ENCODE measurements around the gene SLC44A3. TPM values are rescaled to one million over a fixed set of nuclear protein-coding genes. Genes with fewer than 3 reads are reported as not detected.

The SLC44A3 gene
- total RNA-seq, 2 experiments from 2014 or later = not detected

DNA sequence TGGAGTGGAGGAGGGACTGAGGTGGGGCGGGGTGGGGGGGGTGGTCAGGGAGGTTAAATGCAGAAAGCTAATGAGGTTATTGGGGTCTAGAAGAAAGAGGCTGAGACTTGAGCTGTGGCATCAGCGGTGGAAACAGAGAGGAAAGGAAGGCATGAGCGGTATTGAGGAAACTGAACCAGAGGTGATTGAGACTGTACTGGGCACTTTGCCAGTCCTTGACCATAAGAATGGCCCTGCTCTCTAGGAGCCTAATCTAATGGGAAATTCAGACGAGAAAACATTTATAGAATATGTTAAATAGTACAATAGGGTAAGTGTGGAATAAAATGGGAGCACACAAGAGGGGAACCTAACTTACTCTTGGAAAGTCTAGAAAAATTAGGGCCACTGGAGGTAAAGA is 23.7 kb downstream of the SLC44A3 start:
- H3K27ac Mint-ChIP-seq = no peak overlapping the region
- ChIA-PET CTCF (interaction anchor here (1.4 to 3.9 kb wide), 2 partner anchors 10 to 200 kb away, joined by 4 to 19 read pairs; no protein-coding TSS in a partner anchor), POLR2A (no interaction called here)
- H3K4me1 Mint-ChIP-seq (ENCODE audit: low read depth) = no peaks in the 10 kb centered on the region
- no peak overlapping the region for H3K4me3 Mint-ChIP-seq
- ATAC-seq (no peak), DNase-seq (no peak)
- H3K36me3 Mint-ChIP-seq (ENCODE audit: low read depth) = no peaks in the 10 kb centered on the region
- peaks cover 17% of the 10 kb centered on the region for H3K27me3 Mint-ChIP-seq (ENCODE audit: low read depth)
- no peaks in the 10 kb centered on the region for H3K9me3 Mint-ChIP-seq (ENCODE audit: insufficient read depth)

- CTCF ChIA-PET = interaction anchor here (2.0 to 3.9 kb wide), 2 partner anchors 8 to 197 kb away, joined by 4 to 19 read pairs; no protein-coding TSS in a partner anchor
- Mint-ChIP-seq H3K9me3 (ENCODE audit: insufficient read depth) (no peaks in the 10 kb centered on the region), H3K27ac (no peak overlapping the region), H3K27me3 (ENCODE audit: low read depth) (peaks cover 19% of the 10 kb centered on the region), H3K4me1 (ENCODE audit: low read depth) (no peaks in the 10 kb centered on the region), H3K36me3 (ENCODE audit: low read depth) (no peaks in the 10 kb centered on the region), H3K4me3 (no peak overlapping the region)
- ATAC-seq (no peak), DNase-seq (no peak)
- POLR2A ChIA-PET = no interaction called here
These were observed 26.2 kb downstream of the SLC44A3 start for GRCh38 chr1:94846308-94846707.

- H3K4me1 Mint-ChIP-seq (ENCODE audit: low read depth) = no peaks in the 10 kb centered on the region
- POLR2A ChIA-PET = no interaction called here
- no peak for ATAC-seq
- CTCF ChIA-PET = interaction anchor here (0.6 to 10.6 kb wide), 2 partner anchors 58 to 191 kb away, joined by 3 to 288 read pairs; no protein-coding TSS in a partner anchor
- peaks cover 4% of the 10 kb centered on the region for H3K27me3 Mint-ChIP-seq (ENCODE audit: low read depth)
- H3K27ac Mint-ChIP-seq = no peak overlapping the region
- H3K9me3 Mint-ChIP-seq (ENCODE audit: insufficient read depth) = no peaks in the 10 kb centered on the region
- no peak for DNase-seq
- H3K4me3 Mint-ChIP-seq = no peak overlapping the region
- H3K36me3 Mint-ChIP-seq (ENCODE audit: low read depth) = no peaks in the 10 kb centered on the region
These were observed 31.4 kb downstream of the SLC44A3 start for GRCh38 chr1:94851571-94851970.

DNA sequence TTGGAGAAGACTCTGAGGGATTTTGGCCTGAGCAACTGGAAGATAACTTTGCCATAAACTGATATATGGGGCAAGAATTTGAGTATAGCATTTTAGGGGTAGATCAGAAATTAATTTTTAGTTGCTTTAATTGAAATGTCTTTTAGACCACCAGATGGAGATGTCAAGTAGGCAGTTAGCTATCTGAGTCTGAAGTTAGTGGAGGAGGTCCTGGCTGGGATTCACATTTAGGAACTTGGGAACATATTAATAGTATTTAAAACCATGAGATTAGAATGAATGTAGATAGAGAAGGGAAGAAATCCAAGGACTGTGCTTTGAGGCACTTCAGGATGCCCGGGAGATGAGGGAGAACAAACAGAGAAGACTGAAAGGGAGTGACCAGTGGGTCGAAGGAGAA is 32.6 kb downstream of the SLC44A3 start:
- no peaks in the 10 kb centered on the region for H3K4me1 Mint-ChIP-seq (ENCODE audit: low read depth)
- peaks cover 7% of the 10 kb centered on the region for H3K27me3 Mint-ChIP-seq (ENCODE audit: low read depth)
- ATAC-seq = no peak
- no peak for DNase-seq
- no peaks in the 10 kb centered on the region for H3K36me3 Mint-ChIP-seq (ENCODE audit: low read depth)
- H3K9me3 Mint-ChIP-seq (ENCODE audit: insufficient read depth) = no peaks in the 10 kb centered on the region
- POLR2A ChIA-PET = interaction anchor here (1.0 kb wide), 1 partner anchor 381 kb away, joined by 3 read pairs; the partner anchor contains the start of gene RWDD3
- no peak overlapping the region for H3K27ac Mint-ChIP-seq
- CTCF ChIA-PET = interaction anchor here (2.4 to 10.6 kb wide), 3 partner anchors 8 to 190 kb away, joined by 18 to 288 read pairs (median 19); no protein-coding TSS in a partner anchor
- no peak overlapping the region for H3K4me3 Mint-ChIP-seq

- peaks cover 7% of the 10 kb centered on the region for H3K27me3 Mint-ChIP-seq (ENCODE audit: low read depth)
- POLR2A ChIA-PET = interaction anchor here (1.0 kb wide), 1 partner anchor 186 kb away, joined by 3 read pairs; no protein-coding TSS in a partner anchor
These were observed 34.5 kb downstream of the SLC44A3 start for GRCh38 chr1:94854458-94855306.

GRCh38 chr1:94855307-94855700 is 35.1 kb downstream of the SLC44A3 start:
- ATAC-seq = no peak
- Mint-ChIP-seq H3K27me3 (ENCODE audit: low read depth) (peaks cover 12% of the 10 kb centered on the region), H3K27ac (no peak overlapping the region), H3K9me3 (ENCODE audit: insufficient read depth) (no peaks in the 10 kb centered on the region), H3K4me3 (no peak overlapping the region), H3K36me3 (ENCODE audit: low read depth) (no peaks in the 10 kb centered on the region), H3K4me1 (ENCODE audit: low read depth) (no peaks in the 10 kb centered on the region)
- ChIA-PET CTCF (interaction anchor here (0.6 to 10.6 kb wide), 34 partner anchors 8 to 403 kb away, joined by 3 to 288 read pairs (median 5); partner anchors contain the start of genes CNN3, RWDD3 and TLCD4), POLR2A (interaction anchor here (1.0 to 1.5 kb wide), 2 partner anchors 185 to 188 kb away, joined by 3 read pairs; no protein-coding TSS in a partner anchor)
- DNase-seq = no peak

More at GRCh38 chr1:94854458-94855306, 34.5 kb downstream of the SLC44A3 start:
- Mint-ChIP-seq H3K9me3 (ENCODE audit: insufficient read depth) (no peaks in the 10 kb centered on the region), H3K27ac (no peak overlapping the region), H3K36me3 (ENCODE audit: low read depth) (no peaks in the 10 kb centered on the region), H3K4me1 (ENCODE audit: low read depth) (no peaks in the 10 kb centered on the region), H3K4me3 (no peak overlapping the region)
- DNase-seq (peak; percentile 87), ATAC-seq (peak; percentile 97)
- CTCF ChIA-PET = interaction anchor here (0.5 to 10.6 kb wide), 54 partner anchors 9 to 429 kb away, joined by 3 to 288 read pairs (median 4); partner anchors contain the start of genes ALG14, CNN3, RWDD3 and TLCD4

GRCh38 chr1:94856004-94856403 is 35.8 kb downstream of the SLC44A3 start:
- H3K9me3 Mint-ChIP-seq (ENCODE audit: insufficient read depth) = no peaks in the 10 kb centered on the region
- no peaks in the 10 kb centered on the region for H3K4me1 Mint-ChIP-seq (ENCODE audit: low read depth)
- no peak for ATAC-seq
- H3K36me3 Mint-ChIP-seq (ENCODE audit: low read depth) = no peaks in the 10 kb centered on the region
- H3K27ac Mint-ChIP-seq = no peak overlapping the region
- no peak overlapping the region for H3K4me3 Mint-ChIP-seq
- ChIA-PET CTCF (interaction anchor here (0.9 to 10.6 kb wide), 6 partner anchors 7 to 377 kb away, joined by 3 to 288 read pairs (median 6); partner anchors contain the start of gene RWDD3), POLR2A (interaction anchor here (1.5 kb wide), 1 partner anchor 187 kb away, joined by 3 read pairs; no protein-coding TSS in a partner anchor)
- H3K27me3 Mint-ChIP-seq (ENCODE audit: low read depth) = peaks cover 16% of the 10 kb centered on the region
- DNase-seq = no peak

- no peak for DNase-seq
- POLR2A ChIA-PET = interaction anchor here (1.5 kb wide), 1 partner anchor 187 kb away, joined by 3 read pairs; no protein-coding TSS in a partner anchor
- no peaks in the 10 kb centered on the region for H3K4me1 Mint-ChIP-seq (ENCODE audit: low read depth)
- H3K27me3 Mint-ChIP-seq (ENCODE audit: low read depth) = peaks cover 20% of the 10 kb centered on the region
- CTCF ChIA-PET = interaction anchor here (10.6 kb wide), 1 partner anchor 186 kb away, joined by 288 read pairs; no protein-coding TSS in a partner anchor
- no peaks in the 10 kb centered on the region for H3K36me3 Mint-ChIP-seq (ENCODE audit: low read depth)
- H3K9me3 Mint-ChIP-seq (ENCODE audit: insufficient read depth) = no peaks in the 10 kb centered on the region
- no peak overlapping the region for H3K4me3 Mint-ChIP-seq
- no peak for ATAC-seq
- H3K27ac Mint-ChIP-seq = no peak overlapping the region
These were observed 36.7 kb downstream of the SLC44A3 start for GRCh38 chr1:94856868-94857267.

DNA sequence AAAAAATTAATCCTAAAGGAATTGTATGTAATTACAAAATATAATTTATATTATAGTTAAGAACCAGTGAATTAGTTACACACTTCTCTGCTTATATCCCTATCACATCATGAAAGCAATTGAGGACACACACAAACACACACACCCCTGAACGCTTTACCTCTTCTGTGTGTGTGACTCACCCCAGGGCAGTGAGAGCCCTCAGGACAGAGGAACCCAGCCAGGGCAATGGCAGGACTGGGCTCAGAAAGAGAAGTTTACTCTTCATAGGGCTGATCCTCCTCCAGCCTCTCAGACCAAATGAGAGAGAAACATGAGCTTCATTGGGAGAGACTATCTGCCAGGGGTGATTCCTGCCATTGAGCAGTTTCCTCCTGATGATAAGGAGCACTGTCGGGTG is 38.1 kb downstream of the SLC44A3 start:
- CTCF ChIA-PET = interaction anchor here (2.2 kb wide), 1 partner anchor 183 kb away, joined by 7 read pairs; no protein-coding TSS in a partner anchor
- H3K9me3 Mint-ChIP-seq (ENCODE audit: insufficient read depth) = no peaks in the 10 kb centered on the region
- H3K4me3 Mint-ChIP-seq = no peak overlapping the region
- ATAC-seq (no peak), DNase-seq (no peak)
- H3K4me1 Mint-ChIP-seq (ENCODE audit: low read depth) = no peaks in the 10 kb centered on the region
- H3K27ac Mint-ChIP-seq = no peak overlapping the region
- H3K36me3 Mint-ChIP-seq (ENCODE audit: low read depth) = no peaks in the 10 kb centered on the region
- POLR2A ChIA-PET = no interaction called here
- peaks cover 20% of the 10 kb centered on the region for H3K27me3 Mint-ChIP-seq (ENCODE audit: low read depth)

- H3K36me3 Mint-ChIP-seq (ENCODE audit: low read depth) = no peaks in the 10 kb centered on the region
- H3K27ac Mint-ChIP-seq = no peak overlapping the region
- no peaks in the 10 kb centered on the region for H3K9me3 Mint-ChIP-seq (ENCODE audit: insufficient read depth)
- POLR2A ChIA-PET = no interaction called here
- ATAC-seq (no peak), DNase-seq (no peak)
- no peak overlapping the region for H3K4me3 Mint-ChIP-seq
- H3K27me3 Mint-ChIP-seq (ENCODE audit: low read depth) = peaks cover 20% of the 10 kb centered on the region
- CTCF ChIA-PET = interaction anchor here (2.2 kb wide), 1 partner anchor 182 kb away, joined by 7 read pairs; no protein-coding TSS in a partner anchor
- H3K4me1 Mint-ChIP-seq (ENCODE audit: low read depth) = no peaks in the 10 kb centered on the region
These were observed 39.0 kb downstream of the SLC44A3 start for GRCh38 chr1:94859174-94859573.

GRCh38 chr1:94862718-94863117 is 42.6 kb downstream of the SLC44A3 start:
- CTCF ChIA-PET = interaction anchor here (0.7 to 2.8 kb wide), 2 partner anchors 8 to 179 kb away, joined by 4 to 21 read pairs; no protein-coding TSS in a partner anchor

More at GRCh38 chr1:94862718-94863117, 42.6 kb downstream of the SLC44A3 start:
- H3K4me3 Mint-ChIP-seq = no peak overlapping the region
- no peak overlapping the region for H3K27ac Mint-ChIP-seq
- H3K4me1 Mint-ChIP-seq (ENCODE audit: low read depth) = no peaks in the 10 kb centered on the region
- DNase-seq (no peak), ATAC-seq (no peak)
- no peaks in the 10 kb centered on the region for H3K36me3 Mint-ChIP-seq (ENCODE audit: low read depth)
- no peaks in the 10 kb centered on the region for H3K9me3 Mint-ChIP-seq (ENCODE audit: insufficient read depth)
- POLR2A ChIA-PET = no interaction called here
- H3K27me3 Mint-ChIP-seq (ENCODE audit: low read depth) = peaks cover 28% of the 10 kb centered on the region
